Bronchial epithelial cell (primary cell): ENCODE results near the gene TSPOAP1. TPM values are rescaled to one million over a fixed set of nuclear protein-coding genes. Genes with fewer than 3 reads are reported as not detected.

Experiments
- DNase-seq: peaks from one replicate; pipeline ENCODE4 v3.0.0-alpha.2; 2010; ENCODE audit warnings: low read depth
- FAIRE-seq: peaks from 2 replicates; lab custom pipeline; 2011; peaks lifted over from hg19 to GRCh38; lab: Jason Lieb, UNC
- H3K27me3 ChIP-seq: 2 replicates; pipeline ENCODE4 v1.5.1; 2011; ENCODE audit warnings: low read length; ENCODE audit not compliant: control insufficient read depth, insufficient read depth
- H3K36me3 ChIP-seq: 2 replicates; pipeline ENCODE4 v1.5.1; 2011; ENCODE audit warnings: low read length; ENCODE audit not compliant: control insufficient read depth, insufficient read depth
- H3K4me3 ChIP-seq: 2 replicates; pipeline ENCODE4 v1.5.1; 2011; ENCODE audit warnings: mild to moderate bottlenecking, low read depth, low read length, control low read depth
- total RNA-seq: library from RNA; depleted of rRNA; stranded (reverse); fragments of >200 nt; gene quantifications from 2 replicates; pipeline ENCODE4 v1.2.1, GENCODE V29; 2014
- TF ChIP-seq, protein P1 (sequence below): IDR thresholded peaks from 2 replicates; pipeline ENCODE4 v1.5.1; 2011; ENCODE audit warnings: mild to moderate bottlenecking, moderate library complexity, low read length, control low read depth, inconsistent platforms; ENCODE audit not compliant: insufficient read depth, severe bottlenecking

TSPOAP1 gene
- total RNA-seq, 1 donor from 2014 or later: 0.53 TPM

DNA sequence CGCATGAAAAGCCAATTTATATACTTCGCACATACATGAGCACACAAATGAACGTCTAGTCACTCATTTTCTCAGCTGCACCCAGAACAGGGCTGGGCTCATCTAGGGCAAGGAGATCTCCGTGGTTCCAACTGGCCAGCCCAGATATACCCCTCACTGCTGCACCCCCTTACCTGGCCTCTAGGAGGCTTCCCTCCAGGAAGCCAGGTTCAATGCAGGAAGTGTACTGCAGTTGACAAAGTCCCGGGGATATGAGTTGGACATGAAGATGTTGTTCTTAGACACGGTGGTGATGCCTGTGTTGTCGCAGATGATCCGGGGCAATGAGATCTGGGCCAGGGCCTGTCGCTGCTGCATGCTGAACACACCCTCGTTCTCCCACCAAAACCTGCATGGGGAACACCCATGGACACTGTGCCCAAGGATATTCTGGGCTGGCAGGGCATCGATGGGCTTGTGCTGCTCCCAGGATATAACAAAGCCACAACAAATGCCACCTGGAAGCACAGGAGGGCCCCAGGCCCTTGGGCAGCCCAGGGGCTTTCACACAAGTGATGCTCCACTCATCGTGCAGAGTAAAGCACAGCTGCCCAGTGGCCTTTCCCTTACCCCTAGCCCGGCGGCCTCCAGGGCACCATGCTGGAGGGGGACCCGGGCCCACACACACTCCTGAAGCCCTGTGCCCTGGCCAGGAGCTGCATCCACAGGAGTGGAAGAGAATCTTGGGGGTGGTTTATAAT, 57.9 kb downstream of the TSPOAP1 start:
- DNase-seq (no peak), FAIRE-seq (no peak)
- H3K4me3 ChIP-seq: no peak overlapping the region
- TF ChIP-seq, protein P1, sequence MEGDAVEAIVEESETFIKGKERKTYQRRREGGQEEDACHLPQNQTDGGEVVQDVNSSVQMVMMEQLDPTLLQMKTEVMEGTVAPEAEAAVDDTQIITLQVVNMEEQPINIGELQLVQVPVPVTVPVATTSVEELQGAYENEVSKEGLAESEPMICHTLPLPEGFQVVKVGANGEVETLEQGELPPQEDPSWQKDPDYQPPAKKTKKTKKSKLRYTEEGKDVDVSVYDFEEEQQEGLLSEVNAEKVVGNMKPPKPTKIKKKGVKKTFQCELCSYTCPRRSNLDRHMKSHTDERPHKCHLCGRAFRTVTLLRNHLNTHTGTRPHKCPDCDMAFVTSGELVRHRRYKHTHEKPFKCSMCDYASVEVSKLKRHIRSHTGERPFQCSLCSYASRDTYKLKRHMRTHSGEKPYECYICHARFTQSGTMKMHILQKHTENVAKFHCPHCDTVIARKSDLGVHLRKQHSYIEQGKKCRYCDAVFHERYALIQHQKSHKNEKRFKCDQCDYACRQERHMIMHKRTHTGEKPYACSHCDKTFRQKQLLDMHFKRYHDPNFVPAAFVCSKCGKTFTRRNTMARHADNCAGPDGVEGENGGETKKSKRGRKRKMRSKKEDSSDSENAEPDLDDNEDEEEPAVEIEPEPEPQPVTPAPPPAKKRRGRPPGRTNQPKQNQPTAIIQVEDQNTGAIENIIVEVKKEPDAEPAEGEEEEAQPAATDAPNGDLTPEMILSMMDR: peak; percentile 29
- no peaks in the 10 kb centered on the region for H3K36me3 ChIP-seq
- H3K27me3 ChIP-seq: peaks cover 3% of the 10 kb centered on the region

- no peak for FAIRE-seq
- TF ChIP-seq, protein P1: no peak
- DNase-seq: no peak
- Histone ChIP-seq H3K36me3 (no peaks in the 10 kb centered on the region), H3K4me3 (no peak overlapping the region), H3K27me3 (peaks cover 3% of the 10 kb centered on the region)
These were observed 58.9 kb downstream of the TSPOAP1 start for GRCh38 chr17:58269557-58270291.

- FAIRE-seq (no peak), DNase-seq (no peak)
- H3K27me3 ChIP-seq: peaks cover 3% of the 10 kb centered on the region
- no peak overlapping the region for H3K4me3 ChIP-seq
- H3K36me3 ChIP-seq: no peaks in the 10 kb centered on the region
- TF ChIP-seq, protein P1: no peak
These were observed 59.6 kb downstream of the TSPOAP1 start for GRCh38 chr17:58268774-58269556.

DNA sequence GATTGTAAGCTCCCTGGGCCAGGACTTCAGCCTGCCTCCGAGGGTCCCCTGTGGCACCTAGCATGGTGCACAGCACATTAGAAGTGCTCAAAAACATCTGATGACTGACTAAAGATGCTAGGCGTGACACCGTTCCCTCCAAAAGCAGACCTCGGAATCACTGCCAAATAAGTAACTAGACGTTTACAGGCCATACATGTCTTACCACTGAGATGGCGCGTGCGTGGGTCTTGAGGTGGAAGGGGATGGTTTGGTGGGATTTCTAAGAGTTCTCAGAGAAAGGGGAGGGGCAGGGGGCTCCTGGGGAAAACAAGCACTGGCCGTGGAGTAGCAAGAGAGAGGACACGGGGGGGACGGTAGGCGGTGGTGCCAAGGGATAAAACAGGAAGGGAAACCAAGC, 60.3 kb downstream of the TSPOAP1 start:
- Histone ChIP-seq H3K36me3 (no peaks in the 10 kb centered on the region), H3K27me3 (peaks cover 8% of the 10 kb centered on the region), H3K4me3 (no peak overlapping the region)
- TF ChIP-seq, protein P1: no peak
- FAIRE-seq (peak; percentile 7), DNase-seq (no peak)

DNA sequence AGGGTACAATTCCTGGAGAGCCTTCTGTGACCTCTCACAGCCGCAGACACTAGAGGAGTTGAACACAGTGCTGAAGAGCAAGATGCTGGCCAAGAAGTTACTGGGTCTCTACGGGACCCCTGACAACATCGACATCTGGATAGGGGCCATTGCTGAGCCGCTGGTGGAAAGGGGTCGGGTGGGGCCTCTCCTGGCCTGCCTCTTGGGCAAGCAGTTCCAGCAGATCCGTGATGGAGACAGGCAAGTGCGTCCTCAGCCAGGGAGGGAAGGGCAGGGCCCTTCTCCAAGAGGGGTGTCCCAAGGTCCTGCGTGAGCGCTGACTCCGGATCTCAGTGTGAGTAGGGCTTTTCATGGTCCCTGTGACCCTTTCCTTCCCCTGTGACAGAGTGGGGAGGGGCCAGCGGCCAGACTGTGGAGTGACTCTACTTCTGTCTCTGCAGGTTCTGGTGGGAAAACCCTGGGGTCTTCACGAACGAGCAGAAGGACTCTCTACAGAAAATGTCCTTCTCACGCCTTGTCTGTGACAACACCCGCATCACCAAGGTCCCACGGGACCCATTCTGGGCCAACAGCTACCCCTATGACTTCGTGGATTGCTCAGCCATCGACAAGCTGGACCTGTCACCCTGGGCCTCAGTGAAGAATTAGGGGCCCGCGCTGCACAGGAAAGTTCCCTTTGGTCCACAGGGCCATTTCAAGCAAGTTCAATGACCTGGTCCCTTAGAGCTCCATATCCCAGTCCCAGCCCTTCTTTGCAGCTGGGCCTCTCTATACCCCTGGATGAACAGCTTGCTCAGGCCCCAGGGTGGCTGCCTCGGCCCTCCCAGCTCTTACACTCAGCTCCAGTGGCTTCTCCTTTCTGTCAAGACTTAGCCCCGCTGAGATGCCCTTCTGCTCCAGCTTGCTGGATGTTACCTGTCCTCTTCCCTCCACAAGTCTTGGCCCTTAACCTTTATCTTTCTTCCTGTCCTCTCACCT, 61.0 kb downstream of the TSPOAP1 start:
- no peak for DNase-seq
- Histone ChIP-seq H3K27me3 (peaks cover 8% of the 10 kb centered on the region), H3K4me3 (no peak overlapping the region), H3K36me3 (no peaks in the 10 kb centered on the region)
- TF ChIP-seq, protein P1: no peak
- no peak for FAIRE-seq
